SKM-1 treated with dmso at 0.1 percent for 144 hours (cell line): ENCODE results near the gene ADAMTS14.

Experiments used
- DNase-seq: peaks from one replicate; lab custom pipeline; 2025; ENCODE audit not compliant: unreplicated experiment; lab: John Stamatoyannopoulos, UW

ADAMTS14 gene

GRCh38 chr10:70781461-70782051 is 109.2 kb downstream of the ADAMTS14 start:
- DNase-seq = no peak

GRCh38 chr10:70782086-70782745 is 109.9 kb downstream of the ADAMTS14 start:
- no peak for DNase-seq

GRCh38 chr10:70782746-70783680 is 110.7 kb downstream of the ADAMTS14 start:
- peak; percentile 70 for DNase-seq

GRCh38 chr10:70784016-70784415 is 111.7 kb downstream of the ADAMTS14 start:
- no peak for DNase-seq

- no peak for DNase-seq
Measured at GRCh38 chr10:70784471-70784870, 112.2 kb downstream of the ADAMTS14 start.

GRCh38 chr10:70785190-70785589 is 112.9 kb downstream of the ADAMTS14 start, which contains the start of gene TBATA:
Gene TBATA (minus strand): TSS chr10:70785377. CDS start chr10:70783379, 1,998 bp downstream.
- DNase-seq = peak; percentile 63

- no peak for DNase-seq
Measured at GRCh38 chr10:70786799-70787415, 114.6 kb downstream of the ADAMTS14 start.

GRCh38 chr10:70791386-70792039 is 119.2 kb downstream of the ADAMTS14 start:
- DNase-seq = no peak

- no peak for DNase-seq
Measured at GRCh38 chr10:70795613-70796012, 123.3 kb downstream of the ADAMTS14 start.

GRCh38 chr10:70797840-70798239 is 125.5 kb downstream of the ADAMTS14 start:
- no peak for DNase-seq

- DNase-seq = no peak
Measured at GRCh38 chr10:70799124-70799523, 126.8 kb downstream of the ADAMTS14 start.

GRCh38 chr10:70801854-70802253 is 129.5 kb downstream of the ADAMTS14 start:
- no peak for DNase-seq

GRCh38 chr10:70803775-70804420 is 131.6 kb downstream of the ADAMTS14 start:
- DNase-seq = no peak

- DNase-seq = no peak
Measured at GRCh38 chr10:70804421-70804808, 132.1 kb downstream of the ADAMTS14 start.

- no peak for DNase-seq
Measured at GRCh38 chr10:70805619-70806215, 133.4 kb downstream of the ADAMTS14 start.

- no peak for DNase-seq
Measured at GRCh38 chr10:70806841-70807240, 134.5 kb downstream of the ADAMTS14 start.

GRCh38 chr10:70807556-70807955 is 135.2 kb downstream of the ADAMTS14 start:
- DNase-seq = no peak

- no peak for DNase-seq
Measured at GRCh38 chr10:70809011-70809611, 136.8 kb downstream of the ADAMTS14 start.

- DNase-seq = no peak
Measured at GRCh38 chr10:70809726-70810125, 137.4 kb downstream of the ADAMTS14 start.
